ENCODE results near the gene SLC13A2.

DNA sequence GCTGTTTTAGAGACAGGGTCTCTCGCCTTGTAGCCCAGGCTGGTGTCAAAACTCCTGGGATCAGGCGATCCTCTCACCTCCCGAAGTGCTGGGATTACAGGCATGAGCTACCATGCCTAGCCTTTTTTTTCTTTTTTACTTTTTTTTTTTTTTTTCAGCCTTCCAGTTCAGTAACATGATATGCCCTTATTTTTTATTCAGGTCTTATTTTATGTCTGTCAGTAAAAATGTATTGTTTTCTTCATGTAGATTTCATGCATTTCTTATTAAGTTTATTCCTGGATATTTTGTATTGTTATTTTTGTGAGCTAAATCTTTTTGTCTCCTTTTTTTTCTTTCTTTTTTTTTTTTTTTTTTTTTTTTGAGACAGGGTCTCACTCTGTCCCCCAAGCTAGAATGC lies 30.0 kb downstream of the SLC13A2 start:
- TF ChIP-seq, protein P1, sequence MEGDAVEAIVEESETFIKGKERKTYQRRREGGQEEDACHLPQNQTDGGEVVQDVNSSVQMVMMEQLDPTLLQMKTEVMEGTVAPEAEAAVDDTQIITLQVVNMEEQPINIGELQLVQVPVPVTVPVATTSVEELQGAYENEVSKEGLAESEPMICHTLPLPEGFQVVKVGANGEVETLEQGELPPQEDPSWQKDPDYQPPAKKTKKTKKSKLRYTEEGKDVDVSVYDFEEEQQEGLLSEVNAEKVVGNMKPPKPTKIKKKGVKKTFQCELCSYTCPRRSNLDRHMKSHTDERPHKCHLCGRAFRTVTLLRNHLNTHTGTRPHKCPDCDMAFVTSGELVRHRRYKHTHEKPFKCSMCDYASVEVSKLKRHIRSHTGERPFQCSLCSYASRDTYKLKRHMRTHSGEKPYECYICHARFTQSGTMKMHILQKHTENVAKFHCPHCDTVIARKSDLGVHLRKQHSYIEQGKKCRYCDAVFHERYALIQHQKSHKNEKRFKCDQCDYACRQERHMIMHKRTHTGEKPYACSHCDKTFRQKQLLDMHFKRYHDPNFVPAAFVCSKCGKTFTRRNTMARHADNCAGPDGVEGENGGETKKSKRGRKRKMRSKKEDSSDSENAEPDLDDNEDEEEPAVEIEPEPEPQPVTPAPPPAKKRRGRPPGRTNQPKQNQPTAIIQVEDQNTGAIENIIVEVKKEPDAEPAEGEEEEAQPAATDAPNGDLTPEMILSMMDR (conservative IDR thresholded peaks at IDR 0.05; ENCODE audit: low read depth in 2 of 2), result no peak
- TF ChIP-seq POLR2AphosphoS5 (IDR thresholded peaks at IDR 0.05; ENCODE audit: low read depth) (no peak), JUNB (IDR thresholded peaks at IDR 0.05; ENCODE audit: unreplicated experiment) (no peak), CREB1 (CRISPR knock-in tag; IDR thresholded peaks at IDR 0.05; ENCODE audit: low read depth) (no peak), EZH2phosphoT487 (IDR thresholded peaks at IDR 0.05; ENCODE audit: unreplicated experiment) (no peak), EZH2 (IDR thresholded peaks at IDR 0.05; ENCODE audit: low read depth, unreplicated experiment) (no peak), ZNF331 (CRISPR knock-in tag; IDR thresholded peaks at IDR 0.05; ENCODE audit: low read depth) (no peak)
- TF ChIP-seq, protein P2, sequence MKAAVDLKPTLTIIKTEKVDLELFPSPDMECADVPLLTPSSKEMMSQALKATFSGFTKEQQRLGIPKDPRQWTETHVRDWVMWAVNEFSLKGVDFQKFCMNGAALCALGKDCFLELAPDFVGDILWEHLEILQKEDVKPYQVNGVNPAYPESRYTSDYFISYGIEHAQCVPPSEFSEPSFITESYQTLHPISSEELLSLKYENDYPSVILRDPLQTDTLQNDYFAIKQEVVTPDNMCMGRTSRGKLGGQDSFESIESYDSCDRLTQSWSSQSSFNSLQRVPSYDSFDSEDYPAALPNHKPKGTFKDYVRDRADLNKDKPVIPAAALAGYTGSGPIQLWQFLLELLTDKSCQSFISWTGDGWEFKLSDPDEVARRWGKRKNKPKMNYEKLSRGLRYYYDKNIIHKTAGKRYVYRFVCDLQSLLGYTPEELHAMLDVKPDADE (IDR thresholded peaks at IDR 0.05), result no peak

Measured in GM23338 (cell line).